Right lobe of liver (tissue), 4 donors: ENCODE results near the gene NRP2.

Source experiments
- CTCF ChIP-seq, 4 donors: fragments of 200-600 bp in 3 of 4; fragments of 450-650 bp in 1 of 4; IDR thresholded peaks; one replicate each; pipeline versions ENCODE4 v1.5.1 to v1.8.0; 2016 to 2022; ENCODE audit warnings: antibody characterized with exemption in 4 of 4, mild to moderate bottlenecking in 2 of 4
- POLR2A ChIP-seq: fragments of 450-650 bp; IDR thresholded peaks from one replicate; pipeline ENCODE4 v1.6.1; 2017; ENCODE audit warnings: antibody characterized with exemption, mild to moderate bottlenecking
- donor health status: DM: no; HTN: no; CAD: no.
- donor health status: DM: no; HTN: no; CAD: no.
- donor health status: DM: no; HTN: yes; CAD: no.

GRCh38 chr2:205665791-205666190 is 16.5 kb upstream of the NRP2 start:
- TF ChIP-seq CTCF (IDR thresholded peaks at IDR 0.05): no peak
- no peak for TF ChIP-seq POLR2A
